GM12878 (cell line): Measurements from ENCODE around the gene APBA1. TPM values are rescaled to one million over a fixed set of nuclear protein-coding genes. Genes with fewer than 3 reads are reported as not detected.

ENCODE experiments used
- ATAC-seq: fragments of 200-7000 bp; cut with Tn5 transposase; 3 replicates; pipeline ENCODE4 v1.9.1; 2020; ENCODE audit warnings: mild to moderate bottlenecking, moderate library complexity
- BruUV-seq: library from RNA; stranded (reverse); fragments of 400-500 nt; replicated peaks from 2 replicates; lab custom pipeline; 2021; lab: Mats Ljungman, UMichigan
- CTCF ChIA-PET: fragments of 300-600 bp; sonication (Branson Sonifier 250); formaldehyde crosslinking; extraction: SDS; loops from one replicate; lab custom pipeline; 2021; ENCODE audit warnings: inconsistent platforms; lab: Yijun Ruan, JAX
- POLR2A ChIA-PET: fragments of 350-600 bp; formaldehyde crosslinking; extraction: SDS; loops from one replicate; lab custom pipeline; 2021; ENCODE audit warnings: inconsistent platforms; lab: Charles Lee
- RAD21 ChIA-PET: fragments of 300-600 bp; sonication (Branson Sonifier 250); formaldehyde crosslinking; loops from one replicate; lab custom pipeline; 2023; ENCODE audit warnings: antibody characterized with exemption; ENCODE audit not compliant: unreplicated experiment; lab: Charles Lee
- SMC1A ChIA-PET: fragments of 300-600 bp; sonication (Branson Sonifier 250); formaldehyde crosslinking; loops from one replicate; lab custom pipeline; 2023; ENCODE audit not compliant: unreplicated experiment, uncharacterized antibody; lab: Charles Lee
- DNase-seq: peaks from one replicate; pipeline ENCODE4 v3.0.0-alpha.2; 2011; ENCODE audit warnings: low read depth, low spot score
- FAIRE-seq: peaks from 3 replicates; lab custom pipeline; 2011; peaks lifted over from hg19 to GRCh38; lab: Jason Lieb, UNC
- H2AFZ ChIP-seq: 2 replicates; pipeline ENCODE4 v1.6.0; 2011; ENCODE audit warnings: low read depth, low read length, control low read depth; ENCODE audit not compliant: control insufficient read depth
- H3K27ac ChIP-seq: 2 replicates; pipeline ENCODE4 v1.5.1; 2011; ENCODE audit warnings: control low read depth; ENCODE audit not compliant: control insufficient read depth, insufficient read depth
- H3K27me3 ChIP-seq, 2 experiments: replicated peaks in 1 of 2; 2 replicates each; pipeline versions ENCODE4 v1.6.0 to v1.6.1; 2011; ENCODE audit warnings: low read length in 1 of 2; ENCODE audit not compliant: control insufficient read depth in 2 of 2, insufficient read depth in 2 of 2
- H3K36me3 ChIP-seq, 2 experiments: 2 replicates each; pipeline ENCODE4 v1.5.1; 2011; ENCODE audit warnings: low read length in 1 of 2; ENCODE audit not compliant: control insufficient read depth in 2 of 2, insufficient read depth in 2 of 2
- H3K4me1 ChIP-seq: 2 replicates; pipeline ENCODE4 v1.6.1; 2011; ENCODE audit warnings: mild to moderate bottlenecking, low read length, moderate library complexity, mixed read lengths; ENCODE audit not compliant: control insufficient read depth, insufficient read depth
- H3K4me2 ChIP-seq: 2 replicates; pipeline ENCODE4 v1.6.0; 2011; ENCODE audit warnings: control low read depth; ENCODE audit not compliant: control insufficient read depth, insufficient read depth
- H3K4me3 ChIP-seq: fragments of 200-600 bp; sonication (generic); 2 replicates; pipeline ENCODE4 v1.5.1; 2016
- H3K79me2 ChIP-seq: 2 replicates; pipeline ENCODE4 v1.6.0; 2011; ENCODE audit warnings: low read length; ENCODE audit not compliant: control insufficient read depth, insufficient read depth
- H3K9ac ChIP-seq: 2 replicates; pipeline ENCODE4 v1.8.0; 2011; ENCODE audit warnings: low read length, control low read depth, mixed read lengths; ENCODE audit not compliant: control insufficient read depth, insufficient read depth
- H3K9me3 ChIP-seq: replicated peaks from 3 replicates; pipeline ENCODE4 v1.5.1; 2011; ENCODE audit warnings: mild to moderate bottlenecking, low read length; ENCODE audit not compliant: control insufficient read depth, insufficient read depth
- H4K20me1 ChIP-seq: 2 replicates; pipeline ENCODE4 v1.6.0; 2011; ENCODE audit not compliant: control insufficient read depth, insufficient read depth
- CBX3 ChIP-seq: fragments of 200-600 bp; sonication (generic); IDR thresholded peaks from 2 replicates; pipeline ENCODE4 v1.6.1; 2016; ENCODE audit warnings: low read depth, borderline replicate concordance
- CEBPZ ChIP-seq: fragments of 150-350 bp; IDR thresholded peaks from 2 replicates; pipeline ENCODE4 v1.6.1; 2016; ENCODE audit warnings: low read depth, low read length
- FOS ChIP-seq: IDR thresholded peaks from 3 replicates; pipeline ENCODE4 v1.6.1; 2011; ENCODE audit warnings: borderline replicate concordance; ENCODE audit not compliant: insufficient read length; ENCODE audit errors: extremely low read depth
- HSF1 ChIP-seq: fragments of 150-350 bp; IDR thresholded peaks from 2 replicates; pipeline ENCODE4 v1.6.1; 2014; ENCODE audit warnings: mild to moderate bottlenecking, low read depth, low read length
- JUNB ChIP-seq: IDR thresholded peaks from 2 replicates; pipeline ENCODE4 v1.6.1; 2016; ENCODE audit warnings: antibody characterized with exemption, mild to moderate bottlenecking
- MTA3 ChIP-seq: IDR thresholded peaks from 2 replicates; pipeline ENCODE4 v1.6.1; 2012; ENCODE audit warnings: low read length, inconsistent platforms, borderline replicate concordance
- MYB ChIP-seq: fragments of 150-350 bp; IDR thresholded peaks from 2 replicates; pipeline ENCODE4 v1.6.1; 2014; ENCODE audit warnings: mild to moderate bottlenecking, low read depth, low read length, borderline replicate concordance
- PAX8 ChIP-seq: fragments of 450-650 bp; IDR thresholded peaks from 2 replicates; pipeline ENCODE4 v1.6.1; 2017; ENCODE audit warnings: mild to moderate bottlenecking, moderate library complexity
- POU2F2 ChIP-seq: IDR thresholded peaks from 3 replicates; pipeline ENCODE4 v1.6.1; 2011; ENCODE audit warnings: low read depth, mild to moderate bottlenecking, low read length, borderline replicate concordance
- RAD51 ChIP-seq: fragments of 450-650 bp; IDR thresholded peaks from 2 replicates; pipeline ENCODE4 v1.6.1; 2016; ENCODE audit warnings: moderate library complexity, mild to moderate bottlenecking, inconsistent platforms
- SMARCA5 ChIP-seq: fragments of 450-650 bp; IDR thresholded peaks from 2 replicates; pipeline ENCODE4 v1.6.1; 2017; ENCODE audit warnings: mild to moderate bottlenecking
- SUZ12 ChIP-seq: fragments of 200-600 bp; sonication (generic); IDR thresholded peaks from one replicate; pipeline ENCODE4 v1.6.1; 2018; ENCODE audit warnings: antibody characterized with exemption, mild to moderate bottlenecking; ENCODE audit not compliant: unreplicated experiment
- ZBTB11 ChIP-seq: fragments of 450-650 bp; formaldehyde crosslinking; IDR thresholded peaks from 2 replicates; pipeline ENCODE4 v1.5.0; 2022; ENCODE audit warnings: mild to moderate bottlenecking, missing genetic modification characterization
- ZNF274 ChIP-seq: IDR thresholded peaks from one replicate; pipeline ENCODE4 v1.8.0; 2011; ENCODE audit not compliant: insufficient read length, insufficient read depth
- ZZZ3 ChIP-seq: IDR thresholded peaks from 2 replicates; pipeline ENCODE4 v1.6.1; 2011; ENCODE audit warnings: low read depth; ENCODE audit not compliant: control insufficient read depth, insufficient read length
- in situ Hi-C: fragments of 300-500 bp; cut with MboI; formaldehyde crosslinking; loops from 9 replicates; pipeline ENCODE4 v1.14.3; 2018; ENCODE audit warnings: mixed read lengths
- intact Hi-C: fragments of 100-400 bp; cut with micrococcal nuclease; formaldehyde crosslinking; loops from one replicate; pipeline ENCODE4 v1.14.2; 2022; ENCODE audit not compliant: unreplicated experiment
- polyA plus RNA-seq, 11 experiments: library from polyadenylated mRNA; depleted of rRNA in 4 of 11; unstranded in 6 of 11; stranded (reverse) in 5 of 11; fragments of >200 nt; fragmentation: Nextera tagmentation in 4 of 11; fragmentation: Illumina TruSeq in 1 of 11; extraction: Ambion mirVana in 4 of 11; extraction: Trizol in 1 of 11; gene quantifications; 1 replicate in 1 of 11; 2 replicates in 10 of 11; pipeline versions ENCODE4 v1.2.1 to v1.2.3, GENCODE V29; 2011 to 2016; ENCODE audit warnings: inconsistent platforms in 2 of 11, missing spikeins in 2 of 11, low read depth in 1 of 11
- total RNA-seq, 4 experiments: library from RNA; depleted of rRNA in 3 of 4; stranded (reverse); fragments of >200 nt in 3 of 4; fragmentation: Illumina TruSeq in 1 of 4; extraction: Trizol in 1 of 4; gene quantifications; 2 replicates each; pipeline versions ENCODE4 v1.2.1 to v1.2.3, GENCODE V29; 2013 to 2021

APBA1 gene
- total and polyA plus RNA-seq, 10 of the 15 experiments (the other 5 are each of a cell fraction or from before 2014, with no cell fraction given): 0.01 to 1.3 (median 0.05) TPM; not detected in 7

GRCh38 chr9:69658987-69659675 lies 13.0 kb downstream of the APBA1 start (continued):
- TF ChIP-seq SUZ12 (no peak), CEBPZ (no peak), JUNB (no peak), PAX8 (no peak)

GRCh38 chr9:69657269-69657668 lies 14.9 kb downstream of the APBA1 start:
- FAIRE-seq (no peak), DNase-seq (no peak), ATAC-seq (no peak)
- Histone ChIP-seq H3K9ac (no peak overlapping the region), H3K4me3 (no peak overlapping the region), H3K36me3 (no peaks in the 10 kb centered on the region), H3K4me2 (no peak overlapping the region), H2AFZ (no peak overlapping the region), H3K9me3 (no peaks in the 10 kb centered on the region), H3K4me1 (no peaks in the 10 kb centered on the region), H4K20me1 (no peaks in the 10 kb centered on the region), H3K79me2 (no peaks in the 10 kb centered on the region), H3K27ac (no peak overlapping the region), H3K27me3 (no peaks in the 10 kb centered on the region; a peak in 1 of 4 replicates)
- intact Hi-C loops: no loop called here
- ChIA-PET CTCF (no interaction called here), POLR2A (no interaction called here), RAD21 (no interaction called here), SMC1A (no interaction called here)
- in situ Hi-C loops: no loop called here
- BruUV-seq: no TSS peak
- TF ChIP-seq CBX3 (no peak), HSF1 (no peak), SMARCA5 (no peak), POU2F2 (no peak), MTA3 (no peak), FOS (no peak), RAD51 (no peak), ZNF274 (no peak), MYB (no peak), ZBTB11 (CRISPR knock-in tag) (no peak), ZZZ3 (no peak)
